WERI-Rb-1 (cell line): ENCODE data around the gene TRPT1.
"Not testable (repeated sequence)": the region's sequence is repeated elsewhere in the genome, so short reads cannot be mapped to it uniquely, and the experiment has no call there.

ENCODE experiments used
- DNase-seq: peaks from one replicate; pipeline ENCODE4 v3.0.0-alpha.2; 2020
- H3K27ac ChIP-seq: fragments of 250-450 bp; sonication (Bioruptor Pico); 2 replicates; pipeline ENCODE4 v1.5.1; 2020; ENCODE audit warnings: mild to moderate bottlenecking, moderate library complexity
- H3K27me3 ChIP-seq: fragments of 250-450 bp; sonication (Bioruptor Pico); 2 replicates; pipeline ENCODE4 v1.5.1; 2021; ENCODE audit warnings: mild to moderate bottlenecking, low read depth, moderate library complexity; ENCODE audit not compliant: insufficient read depth, severe bottlenecking
- H3K36me3 ChIP-seq: fragments of 250-450 bp; sonication (Bioruptor Pico); 2 replicates; pipeline ENCODE4 v1.5.1; 2020; ENCODE audit warnings: mild to moderate bottlenecking, moderate library complexity
- H3K4me3 ChIP-seq: 2 replicates; pipeline ENCODE4 v1.5.1; 2011; ENCODE audit warnings: low read depth, mild to moderate bottlenecking, control low read depth, low read length
- H3K9me3 ChIP-seq: fragments of 250-450 bp; sonication (Bioruptor Pico); 2 replicates; pipeline ENCODE4 v1.5.1; 2021; ENCODE audit warnings: mild to moderate bottlenecking, moderate library complexity; ENCODE audit not compliant: severe bottlenecking
- CTCF ChIP-seq: IDR thresholded peaks from 2 replicates; pipeline ENCODE4 v1.5.1; 2011; ENCODE audit warnings: low read depth, mild to moderate bottlenecking, control low read depth, inconsistent platforms, low read length

The TRPT1 gene

GRCh38 chr11:64247729-64248531 lies 21.9 kb upstream of the TRPT1 start:
- Histone ChIP-seq H3K27ac (peak overlapping the region; percentile 81), H3K36me3 (peaks cover 28% of the 10 kb centered on the region), H3K27me3 (no peaks in the 10 kb centered on the region)

GRCh38 chr11:64246871-64247728 lies 21.1 kb upstream of the TRPT1 start, which contains the start of gene PPP1R14B:
Gene PPP1R14B, minus strand, starts transcription at chr11:64246943. Its CDS starts 270 bp downstream, at chr11:64246673.
- Histone ChIP-seq H3K27me3 (no peaks in the 10 kb centered on the region), H3K27ac (peak within 1 kb of the TSS; percentile 89), H3K9me3 (no peaks in the 10 kb centered on the region), H3K36me3 (peaks cover 29% of the 10 kb centered on the region), H3K4me3 (peak within 1 kb of the TSS; percentile 84)
- peak; percentile 91 for DNase-seq
- 0 out of 2 replicates have a peak, but pooled peaks have one; percentile 12 for TF ChIP-seq CTCF

More at GRCh38 chr11:64247729-64248531, 21.9 kb upstream of the TRPT1 start:
- Histone ChIP-seq H3K9me3 (no peaks in the 10 kb centered on the region), H3K4me3 (peak overlapping the region; percentile 84)
- peak; percentile 39 for DNase-seq
- TF ChIP-seq CTCF: no peak

- peak overlapping the region; percentile 61 for H3K4me3 ChIP-seq
- H3K9me3 ChIP-seq, DNase-seq, H3K27me3 ChIP-seq: not testable (repeated sequence)
- peak overlapping the region; percentile 89 for H3K27ac ChIP-seq
- H3K36me3 ChIP-seq: peaks cover 29% of the 10 kb centered on the region
Measured at GRCh38 chr11:64246621-64246870, 20.6 kb upstream of the TRPT1 start.

GRCh38 chr11:64245797-64246620 lies 20.0 kb upstream of the TRPT1 start:
- peak; percentile 45 for DNase-seq
- Histone ChIP-seq H3K4me3 (peak overlapping the region; percentile 61), H3K9me3 (no peaks in the 10 kb centered on the region), H3K27ac (peak overlapping the region; percentile 89), H3K36me3 (peaks cover 29% of the 10 kb centered on the region), H3K27me3 (no peaks in the 10 kb centered on the region)
- TF ChIP-seq CTCF: no peak

GRCh38 chr11:64245401-64245796 lies 19.4 kb upstream of the TRPT1 start:
- Histone ChIP-seq H3K9me3 (no peaks in the 10 kb centered on the region), H3K4me3 (peak overlapping the region; percentile 61), H3K36me3 (peaks cover 29% of the 10 kb centered on the region), H3K27me3 (no peaks in the 10 kb centered on the region), H3K27ac (peak overlapping the region; percentile 89)
- DNase-seq: no peak
- no peak for TF ChIP-seq CTCF

- DNase-seq: no peak
- H3K27me3 ChIP-seq: no peaks in the 10 kb centered on the region
- TF ChIP-seq CTCF: no peak
- H3K9me3 ChIP-seq: no peaks in the 10 kb centered on the region
- H3K27ac ChIP-seq: peak overlapping the region; percentile 89; the same call in 1 of the 2 replicates
- H3K4me3 ChIP-seq: peak overlapping the region; percentile 61
- peaks cover 29% of the 10 kb centered on the region for H3K36me3 ChIP-seq
Measured at GRCh38 chr11:64244966-64245365, 19.0 kb upstream of the TRPT1 start.
